AG09319 (cell line): ENCODE results near the gene TSPAN13.

Source experiments
- DNase-seq: peaks from one replicate; pipeline ENCODE4 v3.0.0-alpha.2; 2010; ENCODE audit warnings: low read depth; ENCODE audit errors: extremely low read depth
- TF ChIP-seq, protein P1 (sequence below): IDR thresholded peaks from 2 replicates; pipeline ENCODE4 v1.5.1; 2011; ENCODE audit warnings: low read depth, mild to moderate bottlenecking, inconsistent platforms, low read length, moderate library complexity

The TSPAN13 gene

DNA sequence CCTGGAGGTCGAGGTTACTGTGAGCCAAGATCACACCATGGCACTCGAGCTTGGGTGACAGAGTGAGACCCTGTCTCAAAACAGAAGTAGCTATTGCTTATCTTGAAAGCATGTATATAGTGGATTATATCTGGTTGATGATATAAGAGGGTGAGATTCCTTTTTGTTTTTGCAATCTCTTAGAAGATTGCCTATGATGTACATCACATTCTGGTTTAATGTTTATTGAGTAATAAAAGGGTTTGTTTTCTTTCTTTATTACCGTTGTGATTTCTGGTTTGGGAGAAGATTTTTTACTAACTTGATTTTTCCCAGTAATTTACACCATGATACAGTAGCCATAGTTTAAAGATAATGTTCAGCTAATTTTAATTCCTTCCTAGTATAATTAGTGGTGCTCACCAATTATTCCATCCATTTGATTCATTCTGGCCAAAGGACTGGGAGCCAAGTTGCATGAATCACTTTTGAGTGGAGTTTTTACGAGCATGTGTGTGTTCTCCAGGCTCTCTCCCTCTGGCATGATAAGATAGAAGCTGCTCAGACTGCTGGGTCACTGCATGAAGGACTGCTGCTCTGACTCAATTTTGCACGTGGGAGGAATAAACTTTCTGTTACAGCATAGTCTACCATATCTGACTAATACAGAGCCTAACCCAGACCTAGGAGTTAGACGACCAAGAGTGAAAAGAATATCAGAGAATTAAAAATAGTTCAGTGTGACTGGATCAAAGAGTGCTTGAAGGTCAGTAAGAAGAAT, 13.5 kb upstream of the TSPAN13 start:
- TF ChIP-seq, protein P1, sequence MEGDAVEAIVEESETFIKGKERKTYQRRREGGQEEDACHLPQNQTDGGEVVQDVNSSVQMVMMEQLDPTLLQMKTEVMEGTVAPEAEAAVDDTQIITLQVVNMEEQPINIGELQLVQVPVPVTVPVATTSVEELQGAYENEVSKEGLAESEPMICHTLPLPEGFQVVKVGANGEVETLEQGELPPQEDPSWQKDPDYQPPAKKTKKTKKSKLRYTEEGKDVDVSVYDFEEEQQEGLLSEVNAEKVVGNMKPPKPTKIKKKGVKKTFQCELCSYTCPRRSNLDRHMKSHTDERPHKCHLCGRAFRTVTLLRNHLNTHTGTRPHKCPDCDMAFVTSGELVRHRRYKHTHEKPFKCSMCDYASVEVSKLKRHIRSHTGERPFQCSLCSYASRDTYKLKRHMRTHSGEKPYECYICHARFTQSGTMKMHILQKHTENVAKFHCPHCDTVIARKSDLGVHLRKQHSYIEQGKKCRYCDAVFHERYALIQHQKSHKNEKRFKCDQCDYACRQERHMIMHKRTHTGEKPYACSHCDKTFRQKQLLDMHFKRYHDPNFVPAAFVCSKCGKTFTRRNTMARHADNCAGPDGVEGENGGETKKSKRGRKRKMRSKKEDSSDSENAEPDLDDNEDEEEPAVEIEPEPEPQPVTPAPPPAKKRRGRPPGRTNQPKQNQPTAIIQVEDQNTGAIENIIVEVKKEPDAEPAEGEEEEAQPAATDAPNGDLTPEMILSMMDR = no peak
- DNase-seq = peak; percentile 69

DNA sequence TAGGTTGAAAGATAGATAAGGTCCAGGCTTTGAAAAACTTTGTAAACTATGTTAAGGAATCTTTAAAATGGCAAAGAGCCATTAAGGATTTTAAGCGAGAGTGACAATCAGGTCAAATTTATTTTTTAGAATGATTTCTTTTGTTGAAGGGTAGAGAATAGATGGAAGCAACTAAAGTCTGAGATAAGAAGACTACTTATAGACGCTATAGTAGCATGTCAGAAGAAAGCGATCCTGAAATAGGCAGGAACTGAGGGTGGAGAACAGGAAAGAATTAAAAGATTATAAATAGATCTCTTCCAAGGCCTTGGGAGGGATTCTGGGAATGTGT, 13.0 kb upstream of the TSPAN13 start:
- no peak for DNase-seq
- TF ChIP-seq, protein P1 = no peak

DNA sequence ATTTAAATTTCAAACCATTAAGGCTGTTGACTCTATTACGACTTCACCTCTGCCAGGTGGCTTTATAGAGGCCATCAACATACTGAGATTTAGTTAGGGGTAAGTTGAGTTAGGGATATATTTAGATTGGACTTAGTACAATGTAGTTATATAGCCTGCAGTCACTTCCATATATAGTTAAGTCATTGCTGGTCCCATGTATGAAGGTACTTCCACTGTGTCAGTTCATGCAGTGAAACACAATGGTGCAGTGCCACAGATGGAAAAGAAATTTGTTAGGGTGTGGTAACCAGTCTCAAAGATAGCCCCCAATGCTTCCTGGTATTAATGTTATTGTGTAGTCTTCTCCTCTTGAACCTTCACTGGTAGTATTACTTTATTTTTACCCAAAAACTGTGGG, 12.6 kb upstream of the TSPAN13 start:
- TF ChIP-seq, protein P1 = no peak
- no peak for DNase-seq

DNA sequence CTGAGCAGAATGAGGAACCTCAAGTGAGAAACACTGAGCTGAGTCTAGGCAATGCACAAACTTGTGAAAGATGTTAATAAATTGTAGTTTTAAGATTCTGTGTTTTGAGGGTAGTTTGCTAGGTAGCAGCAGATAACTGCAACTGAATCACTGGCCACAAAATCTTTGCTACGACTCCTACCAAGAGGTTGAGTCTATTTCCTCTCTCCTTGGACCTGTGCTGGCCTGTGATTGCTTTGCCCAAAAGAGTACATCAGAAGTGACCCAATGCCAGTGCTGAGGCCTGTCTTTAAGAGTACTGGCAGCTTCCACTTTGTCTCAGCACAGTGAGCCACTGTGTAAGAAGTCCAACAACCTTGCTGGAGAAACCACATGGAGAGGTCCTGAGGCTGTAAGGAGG, 11.9 kb upstream of the TSPAN13 start:
- no peak for DNase-seq
- TF ChIP-seq, protein P1 = no peak

DNA sequence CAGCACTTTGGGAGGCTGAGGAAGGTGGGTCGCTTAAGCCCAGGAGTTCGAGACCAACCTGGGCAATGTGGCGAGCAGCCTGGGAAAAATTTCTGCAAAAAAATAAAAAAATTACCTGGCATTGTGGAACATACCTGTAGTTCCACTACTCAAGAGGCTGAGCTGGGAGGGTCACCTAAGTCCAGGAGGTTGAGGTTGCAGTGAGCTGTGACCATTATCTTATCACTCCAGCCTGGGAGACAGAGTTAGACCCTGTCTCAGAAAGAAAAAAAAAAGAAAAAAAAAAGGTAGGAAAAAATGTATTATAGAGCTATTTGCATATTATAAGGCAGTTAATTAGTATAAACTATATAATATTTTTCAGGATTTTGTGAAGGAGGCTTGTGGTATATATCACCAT, 11.0 kb upstream of the TSPAN13 start:
- DNase-seq = no peak
- TF ChIP-seq, protein P1 = no peak

DNA sequence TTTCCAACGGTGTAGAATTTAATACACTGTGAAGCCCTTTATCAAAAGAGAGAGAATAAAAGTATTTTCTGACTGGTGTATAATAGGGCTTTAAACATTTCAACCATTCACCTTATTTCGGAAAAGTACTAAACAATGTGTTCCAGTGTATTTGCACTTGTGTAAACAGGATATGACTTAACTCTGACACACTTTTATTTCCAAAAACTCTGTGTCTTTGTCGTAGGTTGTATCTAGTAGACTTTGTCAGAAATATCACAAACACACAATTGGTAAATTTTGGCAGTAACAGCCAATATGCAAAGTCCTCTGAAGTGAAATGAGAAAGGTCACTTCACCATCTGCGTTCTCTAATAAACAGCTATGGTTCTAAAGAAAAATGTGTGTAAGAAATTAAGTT, 10.3 kb upstream of the TSPAN13 start:
- TF ChIP-seq, protein P1 = no peak
- no peak for DNase-seq

DNA sequence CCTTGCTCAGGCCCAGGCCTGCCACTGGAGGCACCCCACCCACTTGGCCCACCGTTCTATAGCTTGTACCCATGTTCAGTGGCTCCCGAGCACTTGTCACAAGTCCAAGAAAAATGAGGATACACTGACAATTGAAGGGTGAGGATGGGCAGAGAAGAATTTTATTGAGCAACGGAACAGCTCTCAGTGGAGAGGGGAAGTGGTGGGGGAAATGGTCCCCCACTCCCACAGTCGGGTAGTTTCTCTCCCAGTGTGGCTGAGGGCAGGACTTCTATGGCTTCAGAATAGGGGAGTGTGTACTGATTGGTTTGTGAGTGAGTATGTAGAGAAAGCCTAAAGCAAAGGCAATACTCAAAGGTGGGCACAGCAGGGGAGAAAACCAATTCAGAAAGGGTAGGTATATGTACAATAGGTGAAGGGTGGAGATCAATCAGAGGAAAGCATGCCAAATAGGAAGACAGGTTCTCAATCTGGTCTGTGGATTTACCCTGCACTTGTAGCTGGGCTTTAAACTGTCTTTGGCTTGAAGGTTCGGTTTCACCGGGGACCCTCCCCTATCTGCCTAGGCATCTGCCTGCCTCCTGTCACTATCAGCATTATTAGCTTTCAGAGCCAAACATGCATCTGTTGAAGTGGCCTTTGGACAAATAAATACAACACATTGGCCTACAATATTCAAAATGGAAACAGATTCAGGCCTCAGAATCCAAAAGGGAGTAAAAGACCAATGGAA, 8.9 kb upstream of the TSPAN13 start:
- no peak for DNase-seq
- TF ChIP-seq, protein P1 = no peak
